H1 (cell line): ENCODE results near the gene KTI12. TPM values are rescaled to one million over a fixed set of nuclear protein-coding genes. Genes with fewer than 3 reads are reported as not detected.

Experiments used
- EZH2 ChIP-seq: fragments of 200-600 bp; sonication (generic); IDR thresholded peaks from 2 replicates; pipeline ENCODE4 v1.7.1; 2012; ENCODE audit warnings: low read depth, mild to moderate bottlenecking, moderate library complexity, low read length, inconsistent platforms; ENCODE audit not compliant: severe bottlenecking
- KDM5A ChIP-seq: fragments of 200-600 bp; IDR thresholded peaks from 2 replicates; pipeline ENCODE4 v1.7.1; 2012; ENCODE audit warnings: mild to moderate bottlenecking, low read length, inconsistent platforms, mixed read lengths
- NRF1 ChIP-seq: IDR thresholded peaks from 2 replicates; pipeline ENCODE4 v1.6.1; 2011; ENCODE audit warnings: mild to moderate bottlenecking, low read depth, low read length, improper control_type of control experiment
- SAP30 ChIP-seq: fragments of 300-600 bp; sonication (generic); IDR thresholded peaks from 2 replicates; pipeline ENCODE4 v1.7.1; 2012; ENCODE audit warnings: low read length, moderate library complexity, mild to moderate bottlenecking, inconsistent platforms; ENCODE audit not compliant: insufficient read depth, insufficient replicate concordance
- SIRT6 ChIP-seq: IDR thresholded peaks from one replicate; pipeline ENCODE4 v1.7.1; 2012; ENCODE audit warnings: low read length, inconsistent platforms
- TCF12 ChIP-seq: IDR thresholded peaks from 2 replicates; pipeline ENCODE4 v1.6.1; 2011; ENCODE audit warnings: low read depth, mild to moderate bottlenecking, low read length
- TEAD4 ChIP-seq: IDR thresholded peaks from 2 replicates; pipeline ENCODE4 v1.6.1; 2012; ENCODE audit warnings: low read depth, low read length, inconsistent platforms, mixed read lengths
- YY1 ChIP-seq: IDR thresholded peaks from 2 replicates; pipeline ENCODE4 v1.6.1; 2011; ENCODE audit warnings: low read depth, mild to moderate bottlenecking, low read length
- polyA plus RNA-seq, 7 experiments: library from polyadenylated mRNA; depleted of rRNA in 3 of 7; stranded (reverse) in 5 of 7; unstranded in 2 of 7; fragments of >200 nt in 5 of 7; fragments of 200-250 nt in 2 of 7; gene quantifications; 1 replicate in 5 of 7; 2 replicates in 1 of 7; 4 replicates in 1 of 7; pipeline versions ENCODE4 v1.2.1 to v1.2.3, GENCODE V29; 2011 to 2013; ENCODE audit warnings: missing spikeins in 2 of 7, mixed read lengths in 2 of 7
- total RNA-seq: library from RNA; stranded (reverse); fragmentation: NEBNext Ultra II Directional; extraction: Animal tissue kit (Norgen Biotek cat#: 25700); gene quantifications from 2 replicates; pipeline ENCODE4 v1.2.1, GENCODE V29; 2021
- TF ChIP-seq, protein P1 (sequence below): fragments of 300-600 bp; sonication (generic); IDR thresholded peaks from 2 replicates; pipeline ENCODE4 v1.7.1; 2012; ENCODE audit warnings: low read length, moderate library complexity, mild to moderate bottlenecking, inconsistent platforms; ENCODE audit not compliant: insufficient replicate concordance

The KTI12 gene
- total and polyA plus RNA-seq, 2 of the 8 experiments (the other 6 are each of a cell fraction or from before 2014, with no cell fraction given), result 7.5 to 16.2 TPM

DNA sequence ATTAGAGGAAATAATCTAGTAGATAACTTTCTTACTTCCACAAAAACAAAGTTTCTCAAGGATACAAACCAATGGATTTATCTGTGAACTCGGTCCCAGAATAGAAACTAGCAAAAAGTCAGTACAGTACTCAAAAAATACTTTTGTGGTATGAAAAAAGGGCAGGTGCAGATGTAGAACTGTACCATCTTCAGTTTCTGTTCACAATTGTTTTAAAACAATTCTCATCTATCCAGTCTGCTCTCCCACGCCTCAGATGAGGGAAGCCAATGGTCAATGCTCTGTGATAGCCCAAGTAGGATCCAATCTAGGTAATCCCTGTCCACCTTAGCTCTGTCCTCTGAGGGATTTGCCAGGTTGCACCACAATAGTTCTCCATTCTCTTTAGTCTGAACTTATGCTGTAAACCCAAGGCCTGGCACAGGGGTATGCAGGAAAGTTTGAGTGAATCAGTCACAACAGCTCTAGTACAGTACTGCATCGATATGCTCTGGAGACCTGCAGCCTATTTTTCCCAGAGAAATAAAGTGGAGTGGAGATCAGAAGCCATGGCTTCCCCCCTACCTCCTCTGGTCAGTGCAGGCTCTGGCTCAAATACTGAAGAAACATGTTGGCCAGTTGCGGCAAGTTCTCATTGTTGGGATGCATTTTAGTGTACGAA is 1.4 kb downstream of the KTI12 start (continued):
- TF ChIP-seq, protein P1, sequence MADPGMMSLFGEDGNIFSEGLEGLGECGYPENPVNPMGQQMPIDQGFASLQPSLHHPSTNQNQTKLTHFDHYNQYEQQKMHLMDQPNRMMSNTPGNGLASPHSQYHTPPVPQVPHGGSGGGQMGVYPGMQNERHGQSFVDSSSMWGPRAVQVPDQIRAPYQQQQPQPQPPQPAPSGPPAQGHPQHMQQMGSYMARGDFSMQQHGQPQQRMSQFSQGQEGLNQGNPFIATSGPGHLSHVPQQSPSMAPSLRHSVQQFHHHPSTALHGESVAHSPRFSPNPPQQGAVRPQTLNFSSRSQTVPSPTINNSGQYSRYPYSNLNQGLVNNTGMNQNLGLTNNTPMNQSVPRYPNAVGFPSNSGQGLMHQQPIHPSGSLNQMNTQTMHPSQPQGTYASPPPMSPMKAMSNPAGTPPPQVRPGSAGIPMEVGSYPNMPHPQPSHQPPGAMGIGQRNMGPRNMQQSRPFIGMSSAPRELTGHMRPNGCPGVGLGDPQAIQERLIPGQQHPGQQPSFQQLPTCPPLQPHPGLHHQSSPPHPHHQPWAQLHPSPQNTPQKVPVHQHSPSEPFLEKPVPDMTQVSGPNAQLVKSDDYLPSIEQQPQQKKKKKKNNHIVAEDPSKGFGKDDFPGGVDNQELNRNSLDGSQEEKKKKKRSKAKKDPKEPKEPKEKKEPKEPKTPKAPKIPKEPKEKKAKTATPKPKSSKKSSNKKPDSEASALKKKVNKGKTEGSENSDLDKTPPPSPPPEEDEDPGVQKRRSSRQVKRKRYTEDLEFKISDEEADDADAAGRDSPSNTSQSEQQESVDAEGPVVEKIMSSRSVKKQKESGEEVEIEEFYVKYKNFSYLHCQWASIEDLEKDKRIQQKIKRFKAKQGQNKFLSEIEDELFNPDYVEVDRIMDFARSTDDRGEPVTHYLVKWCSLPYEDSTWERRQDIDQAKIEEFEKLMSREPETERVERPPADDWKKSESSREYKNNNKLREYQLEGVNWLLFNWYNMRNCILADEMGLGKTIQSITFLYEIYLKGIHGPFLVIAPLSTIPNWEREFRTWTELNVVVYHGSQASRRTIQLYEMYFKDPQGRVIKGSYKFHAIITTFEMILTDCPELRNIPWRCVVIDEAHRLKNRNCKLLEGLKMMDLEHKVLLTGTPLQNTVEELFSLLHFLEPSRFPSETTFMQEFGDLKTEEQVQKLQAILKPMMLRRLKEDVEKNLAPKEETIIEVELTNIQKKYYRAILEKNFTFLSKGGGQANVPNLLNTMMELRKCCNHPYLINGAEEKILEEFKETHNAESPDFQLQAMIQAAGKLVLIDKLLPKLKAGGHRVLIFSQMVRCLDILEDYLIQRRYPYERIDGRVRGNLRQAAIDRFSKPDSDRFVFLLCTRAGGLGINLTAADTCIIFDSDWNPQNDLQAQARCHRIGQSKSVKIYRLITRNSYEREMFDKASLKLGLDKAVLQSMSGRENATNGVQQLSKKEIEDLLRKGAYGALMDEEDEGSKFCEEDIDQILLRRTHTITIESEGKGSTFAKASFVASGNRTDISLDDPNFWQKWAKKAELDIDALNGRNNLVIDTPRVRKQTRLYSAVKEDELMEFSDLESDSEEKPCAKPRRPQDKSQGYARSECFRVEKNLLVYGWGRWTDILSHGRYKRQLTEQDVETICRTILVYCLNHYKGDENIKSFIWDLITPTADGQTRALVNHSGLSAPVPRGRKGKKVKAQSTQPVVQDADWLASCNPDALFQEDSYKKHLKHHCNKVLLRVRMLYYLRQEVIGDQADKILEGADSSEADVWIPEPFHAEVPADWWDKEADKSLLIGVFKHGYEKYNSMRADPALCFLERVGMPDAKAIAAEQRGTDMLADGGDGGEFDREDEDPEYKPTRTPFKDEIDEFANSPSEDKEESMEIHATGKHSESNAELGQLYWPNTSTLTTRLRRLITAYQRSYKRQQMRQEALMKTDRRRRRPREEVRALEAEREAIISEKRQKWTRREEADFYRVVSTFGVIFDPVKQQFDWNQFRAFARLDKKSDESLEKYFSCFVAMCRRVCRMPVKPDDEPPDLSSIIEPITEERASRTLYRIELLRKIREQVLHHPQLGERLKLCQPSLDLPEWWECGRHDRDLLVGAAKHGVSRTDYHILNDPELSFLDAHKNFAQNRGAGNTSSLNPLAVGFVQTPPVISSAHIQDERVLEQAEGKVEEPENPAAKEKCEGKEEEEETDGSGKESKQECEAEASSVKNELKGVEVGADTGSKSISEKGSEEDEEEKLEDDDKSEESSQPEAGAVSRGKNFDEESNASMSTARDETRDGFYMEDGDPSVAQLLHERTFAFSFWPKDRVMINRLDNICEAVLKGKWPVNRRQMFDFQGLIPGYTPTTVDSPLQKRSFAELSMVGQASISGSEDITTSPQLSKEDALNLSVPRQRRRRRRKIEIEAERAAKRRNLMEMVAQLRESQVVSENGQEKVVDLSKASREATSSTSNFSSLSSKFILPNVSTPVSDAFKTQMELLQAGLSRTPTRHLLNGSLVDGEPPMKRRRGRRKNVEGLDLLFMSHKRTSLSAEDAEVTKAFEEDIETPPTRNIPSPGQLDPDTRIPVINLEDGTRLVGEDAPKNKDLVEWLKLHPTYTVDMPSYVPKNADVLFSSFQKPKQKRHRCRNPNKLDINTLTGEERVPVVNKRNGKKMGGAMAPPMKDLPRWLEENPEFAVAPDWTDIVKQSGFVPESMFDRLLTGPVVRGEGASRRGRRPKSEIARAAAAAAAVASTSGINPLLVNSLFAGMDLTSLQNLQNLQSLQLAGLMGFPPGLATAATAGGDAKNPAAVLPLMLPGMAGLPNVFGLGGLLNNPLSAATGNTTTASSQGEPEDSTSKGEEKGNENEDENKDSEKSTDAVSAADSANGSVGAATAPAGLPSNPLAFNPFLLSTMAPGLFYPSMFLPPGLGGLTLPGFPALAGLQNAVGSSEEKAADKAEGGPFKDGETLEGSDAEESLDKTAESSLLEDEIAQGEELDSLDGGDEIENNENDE, result no peak
- TF ChIP-seq YY1 (no peak), NRF1 (no peak), SAP30 (no peak), KDM5A (no peak), SIRT6 (no peak), EZH2 (no peak), TCF12 (no peak), TEAD4 (no peak)
